Measurements from ENCODE around the gene RACGAP1.

The RACGAP1 gene

DNA sequence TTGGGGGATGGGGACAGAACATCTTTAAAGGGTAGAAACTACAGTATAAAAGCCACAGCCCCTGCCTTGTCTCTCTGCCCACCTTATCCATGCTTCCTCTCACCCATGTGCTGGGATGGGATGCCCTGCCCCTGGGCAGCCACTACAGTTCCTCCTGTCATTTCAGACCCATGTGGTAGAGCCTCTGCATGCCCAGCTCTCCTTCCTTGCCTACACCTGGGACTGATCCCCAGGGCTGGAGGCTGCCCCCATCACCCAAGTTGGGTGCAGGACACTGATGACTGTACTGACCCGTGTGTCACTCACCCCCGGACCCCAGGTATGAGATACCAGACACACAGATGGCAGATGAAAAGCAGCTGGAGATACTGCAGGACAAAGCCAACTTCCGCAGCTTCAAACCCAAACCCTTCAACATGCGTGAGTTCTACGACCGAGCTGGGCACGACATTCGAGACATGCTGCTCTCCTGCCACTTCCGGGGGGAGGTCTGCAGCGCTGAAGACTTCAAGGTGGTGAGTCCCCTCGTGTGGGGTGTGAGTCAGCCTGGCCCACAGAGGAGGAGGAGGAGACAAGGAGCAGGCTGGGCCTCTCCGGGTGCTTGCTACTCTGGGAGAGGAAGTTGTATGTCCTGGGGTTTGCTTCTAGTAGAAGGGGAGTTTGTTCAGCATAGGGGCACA lies 34.3 kb upstream of the RACGAP1 start:
- no peak for DNase-seq
- TF ChIP-seq GATA1 (IDR thresholded peaks at IDR 0.05; ENCODE audit: low read depth, low read length) (no peak), POLR2A (IDR thresholded peaks at IDR 0.05; ENCODE audit: low read length) (no peak)

DNA sequence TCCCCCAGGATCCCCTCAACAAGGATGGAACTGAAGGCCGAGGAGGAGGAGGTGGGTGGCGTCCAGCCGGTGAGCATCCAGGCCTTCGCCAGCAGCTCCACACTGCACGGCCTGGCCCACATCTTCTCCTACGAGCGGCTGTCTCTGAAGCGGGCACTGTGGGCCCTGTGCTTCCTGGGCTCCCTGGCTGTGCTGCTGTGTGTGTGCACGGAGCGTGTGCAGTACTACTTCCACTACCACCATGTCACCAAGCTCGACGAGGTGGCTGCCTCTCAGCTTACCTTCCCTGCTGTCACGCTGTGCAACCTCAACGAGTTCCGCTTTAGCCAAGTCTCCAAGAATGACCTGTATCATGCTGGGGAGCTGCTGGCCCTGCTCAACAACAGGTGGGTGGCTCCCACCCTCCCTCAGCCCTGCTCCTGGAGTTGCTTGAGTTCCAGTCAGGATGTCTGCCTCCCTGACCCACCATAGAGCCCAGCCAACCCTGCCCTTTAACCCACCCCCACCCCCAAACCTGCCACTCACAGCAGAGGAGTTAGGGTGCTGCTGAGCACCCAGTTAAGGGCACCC lies 33.5 kb upstream of the RACGAP1 start:
- no peak for DNase-seq

GRCh38 chr12:50057896-50058670 lies 32.8 kb upstream of the RACGAP1 start:
- TF ChIP-seq POLR2A (IDR thresholded peaks at IDR 0.05; ENCODE audit: low read length) (no peak), GATA1 (IDR thresholded peaks at IDR 0.05; ENCODE audit: low read depth, low read length) (no peak)
- DNase-seq = no peak

More for the DNA sequence above, 33.5 kb upstream of the RACGAP1 start:
- TF ChIP-seq POLR2A (IDR thresholded peaks at IDR 0.05; ENCODE audit: low read length) = no peak
- no peak for TF ChIP-seq GATA1 (IDR thresholded peaks at IDR 0.05; ENCODE audit: low read depth, low read length)

GRCh38 chr12:50057000-50057841 lies 31.9 kb upstream of the RACGAP1 start, which contains the start of gene ASIC1:
ASIC1 (plus strand) TSS chr12:50057596; CDS start chr12:50058767, 1,171 bp downstream.
- no peak for TF ChIP-seq POLR2A (IDR thresholded peaks at IDR 0.05; ENCODE audit: low read length)
- peak; percentile 50 to 59 for DNase-seq

DNA sequence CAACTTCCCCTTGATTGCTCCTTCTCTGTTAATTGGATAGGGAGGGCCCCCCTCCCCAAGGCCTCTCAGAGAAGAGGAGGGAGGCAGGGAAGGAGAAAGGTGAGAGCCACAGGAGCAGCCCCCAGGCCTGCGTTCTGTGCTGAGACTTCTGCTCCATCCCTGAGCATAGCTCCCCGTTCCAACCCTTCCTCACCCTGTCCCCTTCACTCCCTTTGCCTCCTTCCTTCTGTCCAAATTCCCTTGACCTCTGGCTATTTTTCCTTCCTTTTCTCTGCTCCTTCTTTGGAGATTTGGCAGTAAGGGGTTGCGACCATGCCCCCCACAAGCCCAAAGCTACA lies 31.3 kb upstream of the RACGAP1 start:
- no peak for DNase-seq
- TF ChIP-seq GATA1 (IDR thresholded peaks at IDR 0.05; ENCODE audit: low read depth, low read length) (no peak), POLR2A (IDR thresholded peaks at IDR 0.05; ENCODE audit: low read length) (no peak)

DNA sequence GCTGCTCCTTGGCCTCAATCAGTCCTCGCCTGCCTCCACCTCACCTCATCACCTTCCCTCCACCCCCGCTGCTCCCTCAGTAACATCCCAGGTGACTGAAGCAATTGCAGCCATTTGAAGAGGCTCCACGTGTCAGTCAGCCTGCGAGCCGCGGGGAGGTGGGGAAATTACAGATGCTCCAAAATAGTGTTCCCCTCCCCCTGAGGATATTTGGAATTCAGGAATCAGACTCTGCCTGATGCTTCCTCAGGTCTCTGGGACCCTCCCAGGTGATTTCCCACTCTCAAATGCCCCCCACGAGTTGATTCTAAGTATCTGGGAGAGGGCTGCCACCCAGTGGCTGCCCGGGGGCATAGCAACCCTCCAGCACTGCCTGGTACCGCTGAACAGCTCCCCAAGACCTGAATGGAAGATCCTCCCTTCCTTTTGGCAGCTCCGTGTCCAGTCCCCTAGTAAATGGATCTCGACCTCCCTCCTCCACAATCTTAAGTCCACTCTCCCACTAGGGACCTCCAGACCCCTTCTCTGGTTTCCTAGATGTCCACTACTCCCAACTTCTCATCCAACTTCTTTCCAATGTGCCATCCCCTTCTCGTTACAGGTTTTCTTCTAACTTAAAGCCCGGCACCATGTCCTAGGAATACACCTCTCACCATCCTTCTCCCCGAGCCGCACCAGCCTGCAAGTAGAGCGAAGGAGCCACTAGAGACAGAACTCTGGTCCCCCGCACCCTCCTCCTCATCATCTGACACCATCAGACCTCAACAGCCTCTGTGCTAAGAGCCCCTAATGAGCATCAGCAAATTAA lies 30.7 kb upstream of the RACGAP1 start:
- TF ChIP-seq POLR2A (IDR thresholded peaks at IDR 0.05; ENCODE audit: low read length) (no peak), GATA1 (IDR thresholded peaks at IDR 0.05; ENCODE audit: low read depth, low read length) (no peak)
- peak; percentile 61 to 79 for DNase-seq

GRCh38 chr12:50053583-50053982 lies 28.3 kb upstream of the RACGAP1 start:
- TF ChIP-seq GATA1 (IDR thresholded peaks at IDR 0.05; ENCODE audit: low read depth, low read length) (no peak), POLR2A (IDR thresholded peaks at IDR 0.05; ENCODE audit: low read length) (no peak)
- peak in 1 of 2 experiments; percentile 16 for DNase-seq

- no peak for DNase-seq
- TF ChIP-seq GATA1 (IDR thresholded peaks at IDR 0.05; ENCODE audit: low read depth, low read length) (no peak), POLR2A (IDR thresholded peaks at IDR 0.05; ENCODE audit: low read length) (no peak)
Observed at GRCh38 chr12:50052964-50053363, 27.7 kb upstream of the RACGAP1 start.

- TF ChIP-seq POLR2A (IDR thresholded peaks at IDR 0.05; ENCODE audit: low read length) (no peak), GATA1 (IDR thresholded peaks at IDR 0.05; ENCODE audit: low read depth, low read length) (no peak)
- DNase-seq = no peak
Observed at GRCh38 chr12:50052544-50052943, 27.2 kb upstream of the RACGAP1 start.

DNA sequence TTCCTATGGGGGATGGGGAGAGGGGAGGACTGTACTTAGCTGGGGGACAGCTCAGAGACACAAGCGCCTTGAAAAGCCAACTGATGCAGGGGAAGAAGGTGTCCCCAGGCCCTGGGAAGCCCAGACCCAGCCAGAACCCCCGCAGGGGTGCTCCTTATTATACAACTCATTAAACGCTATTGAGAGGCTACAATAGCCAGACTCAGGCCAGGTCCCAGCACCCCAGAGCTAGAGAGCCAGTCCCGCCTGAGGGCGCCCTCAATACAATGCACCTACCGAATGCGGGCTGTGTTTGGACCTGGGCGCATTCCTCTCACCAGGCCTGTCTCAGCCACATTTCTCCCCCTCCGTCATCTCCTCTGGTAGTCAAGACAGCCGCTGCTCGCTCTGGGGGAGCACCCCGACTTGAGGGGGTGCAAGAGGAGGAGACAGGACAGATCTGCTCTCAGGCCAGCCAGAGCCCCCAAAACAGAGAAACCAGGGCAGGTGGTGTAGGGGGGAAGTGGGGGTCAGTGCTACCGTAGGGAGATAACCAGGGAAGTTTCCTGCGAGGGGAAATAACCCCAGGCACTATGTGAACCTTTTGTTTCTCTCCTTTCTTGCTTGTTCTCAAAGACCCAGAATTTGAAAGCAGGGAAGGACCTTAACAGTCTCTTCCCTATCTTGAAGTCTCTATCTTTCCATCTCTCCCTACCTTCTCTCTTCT lies 26.0 kb upstream of the RACGAP1 start:
- TF ChIP-seq POLR2A (IDR thresholded peaks at IDR 0.05; ENCODE audit: low read length) (no peak), GATA1 (IDR thresholded peaks at IDR 0.05; ENCODE audit: low read depth, low read length) (no peak)
- peak in 1 of 2 experiments; percentile 56 for DNase-seq

- no peak for TF ChIP-seq POLR2A (IDR thresholded peaks at IDR 0.05; ENCODE audit: low read length)
- peak; percentile 68 for TF ChIP-seq GATA1 (IDR thresholded peaks at IDR 0.05; ENCODE audit: low read depth, low read length)
- peak; percentile 96 to 97 for DNase-seq
Observed at GRCh38 chr12:50050410-50051098, 25.3 kb upstream of the RACGAP1 start.

GRCh38 chr12:50050119-50050385 lies 24.8 kb upstream of the RACGAP1 start:
- no peak for DNase-seq
- TF ChIP-seq GATA1 (IDR thresholded peaks at IDR 0.05; ENCODE audit: low read depth, low read length) = no peak
- TF ChIP-seq POLR2A (IDR thresholded peaks at IDR 0.05; ENCODE audit: low read length) = no peak
